IPS-18c (cell line): ENCODE measurements around the gene TLE5.
"Not testable (repeated sequence)": the region's sequence is repeated elsewhere in the genome, so short reads cannot be mapped to it uniquely, and the experiment has no call there.

Experiments used
- H3K4me3 ChIP-seq: 2 replicates; pipeline ENCODE4 v1.7.0; 2013; ENCODE audit warnings: low read depth, mild to moderate bottlenecking, low read length, moderate library complexity; ENCODE audit not compliant: insufficient read depth
- H3K9me3 ChIP-seq: one replicate; pipeline ENCODE4 v1.6.1; 2013; ENCODE audit warnings: mild to moderate bottlenecking, low read length, moderate library complexity; ENCODE audit not compliant: control insufficient read depth, insufficient read depth

Gene TLE5

DNA sequence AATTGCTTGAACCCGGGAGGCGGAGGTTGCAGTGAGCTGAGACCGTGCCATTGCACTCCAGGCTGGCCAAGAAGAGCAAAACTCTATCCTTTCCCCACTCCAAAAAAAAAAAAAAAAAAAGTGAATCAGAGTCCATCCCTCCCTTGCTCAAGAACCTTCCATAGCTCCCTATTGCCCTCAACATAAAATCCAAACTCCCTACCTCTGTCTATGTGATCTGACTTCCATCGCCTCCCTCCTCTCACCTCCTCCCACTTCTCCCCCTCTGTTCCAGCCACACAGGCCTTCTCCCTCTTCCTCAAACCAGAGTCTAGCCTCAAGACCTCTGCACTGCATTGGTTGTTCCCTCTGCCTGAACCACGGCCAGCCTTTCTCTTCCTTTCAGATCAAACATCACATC is 23.2 kb downstream of the TLE5 start:
- H3K4me3 ChIP-seq: no peak overlapping the region
- H3K9me3 ChIP-seq: no peaks in the 10 kb centered on the region

DNA sequence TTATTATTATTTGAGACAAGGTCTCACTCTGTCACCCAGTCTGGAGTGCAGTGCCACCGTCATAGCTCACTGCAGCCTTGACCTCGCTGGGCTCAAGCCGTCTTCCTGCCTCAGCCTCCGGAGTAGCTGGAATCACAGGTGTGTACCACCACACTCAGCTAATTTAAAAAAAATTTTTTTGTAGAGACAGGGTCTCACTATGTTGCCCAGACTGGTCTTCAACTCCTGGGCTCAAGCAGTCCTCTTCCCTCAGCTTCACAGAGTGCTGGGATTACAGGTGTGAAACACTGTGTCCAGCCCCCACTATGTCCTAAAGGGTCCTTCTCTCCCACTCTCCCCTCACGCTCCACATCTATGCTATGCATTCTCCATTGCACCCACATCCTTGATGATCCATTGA is 24.1 kb downstream of the TLE5 start:
- H3K4me3 ChIP-seq: no peak overlapping the region
- H3K9me3 ChIP-seq: no peaks in the 10 kb centered on the region

DNA sequence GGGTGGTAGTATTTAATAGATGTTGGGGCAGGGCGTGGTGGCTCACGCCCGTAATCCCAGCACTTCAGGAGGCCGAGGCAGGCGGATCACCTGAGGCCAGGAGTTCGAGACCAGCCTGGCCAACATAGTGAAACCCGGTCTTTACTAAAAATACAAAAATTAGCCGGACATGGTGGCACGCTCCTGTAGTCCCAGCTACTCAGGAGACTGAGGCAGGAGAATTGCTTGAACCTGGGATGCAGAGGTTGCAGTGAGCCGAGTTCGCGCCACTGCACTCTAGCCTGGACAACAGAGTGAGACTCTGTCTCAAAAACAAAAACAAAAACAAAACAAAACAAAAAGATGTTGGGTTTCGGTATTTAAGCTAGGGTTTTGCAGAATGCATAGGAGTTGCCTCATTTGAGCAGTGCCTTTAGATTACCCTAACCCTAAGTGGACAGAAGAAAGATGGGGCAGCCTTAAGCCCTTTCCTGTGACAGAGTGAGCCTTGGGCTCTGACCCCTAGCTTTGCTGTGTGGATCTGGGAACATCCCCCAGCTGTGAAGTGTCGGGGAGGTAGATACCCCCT is 25.2 kb downstream of the TLE5 start:
- H3K4me3 ChIP-seq, H3K9me3 ChIP-seq: not testable (repeated sequence)

DNA sequence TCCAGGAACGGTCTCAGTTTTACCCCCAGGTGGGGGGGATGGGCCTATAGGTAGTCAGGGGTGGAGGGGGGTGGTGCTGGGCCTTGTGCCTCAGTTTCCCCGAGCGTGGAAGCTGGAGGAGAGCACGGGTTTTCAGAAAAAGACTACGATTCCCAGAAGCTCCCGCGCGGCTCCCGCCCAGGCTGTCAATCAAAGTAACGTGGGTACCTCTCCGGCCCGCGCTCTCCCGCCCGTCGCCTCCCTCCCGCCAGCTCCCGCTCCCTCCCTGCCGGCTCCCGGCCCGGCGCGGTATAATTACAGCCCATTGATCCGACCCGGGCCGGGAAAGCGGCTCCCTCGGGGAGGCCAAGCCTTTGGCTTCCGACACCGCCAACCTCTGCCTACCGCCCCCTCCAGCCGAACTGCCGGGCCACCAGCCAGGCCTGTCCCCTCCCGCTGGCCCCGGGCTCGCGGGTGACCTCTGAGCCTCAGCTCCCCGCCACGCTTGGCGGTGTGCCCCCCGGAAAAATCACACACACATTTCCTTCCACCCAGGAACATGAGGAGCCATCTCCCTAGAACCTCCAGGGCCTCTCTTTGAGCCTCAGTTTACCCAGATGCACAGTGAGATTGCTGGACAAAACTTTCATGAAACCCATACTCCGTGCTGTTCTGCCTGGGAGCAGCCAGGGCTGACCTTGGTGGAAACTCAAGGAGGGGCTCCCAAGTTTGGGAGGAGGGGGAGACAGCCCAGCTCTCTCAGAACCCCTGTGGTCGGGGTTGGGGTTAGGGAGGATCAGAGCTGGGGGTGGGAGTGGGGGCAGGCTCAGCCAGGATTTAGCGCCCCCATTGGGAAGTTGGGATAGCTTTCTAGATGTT is 25.9 kb downstream of the TLE5 start:
- Histone ChIP-seq H3K4me3 (peak overlapping the region; percentile 81), H3K9me3 (no peaks in the 10 kb centered on the region)

DNA sequence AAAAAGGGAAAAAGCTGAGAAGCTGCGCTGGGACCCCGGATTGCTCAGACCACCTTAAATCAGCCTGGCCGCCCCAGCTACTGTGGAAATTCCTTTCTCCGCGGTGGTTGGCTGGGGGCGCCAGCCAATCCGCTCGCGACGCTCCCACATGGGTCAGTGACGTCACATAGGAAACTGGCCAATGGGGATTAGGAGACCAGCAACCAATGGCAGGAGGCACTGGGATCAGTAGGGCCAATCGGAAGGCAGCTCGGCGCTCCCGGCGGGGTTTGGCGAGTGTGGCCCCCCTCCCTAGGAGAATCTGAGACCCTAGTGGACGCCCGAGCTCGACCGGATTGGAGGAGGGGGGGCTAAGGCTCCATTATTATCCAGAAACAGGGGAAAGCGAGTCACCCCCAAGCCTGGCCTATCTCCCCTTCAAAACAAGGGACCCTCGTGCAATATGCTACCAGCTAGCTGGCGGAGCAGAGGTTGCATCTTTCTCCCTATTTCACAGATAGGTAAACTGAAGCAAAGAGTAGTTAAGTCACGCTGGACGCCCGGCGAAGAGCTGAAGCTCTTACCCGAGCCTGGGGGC is 26.7 kb downstream of the TLE5 start:
- Histone ChIP-seq H3K4me3 (peak overlapping the region; percentile 81), H3K9me3 (no peaks in the 10 kb centered on the region)

DNA sequence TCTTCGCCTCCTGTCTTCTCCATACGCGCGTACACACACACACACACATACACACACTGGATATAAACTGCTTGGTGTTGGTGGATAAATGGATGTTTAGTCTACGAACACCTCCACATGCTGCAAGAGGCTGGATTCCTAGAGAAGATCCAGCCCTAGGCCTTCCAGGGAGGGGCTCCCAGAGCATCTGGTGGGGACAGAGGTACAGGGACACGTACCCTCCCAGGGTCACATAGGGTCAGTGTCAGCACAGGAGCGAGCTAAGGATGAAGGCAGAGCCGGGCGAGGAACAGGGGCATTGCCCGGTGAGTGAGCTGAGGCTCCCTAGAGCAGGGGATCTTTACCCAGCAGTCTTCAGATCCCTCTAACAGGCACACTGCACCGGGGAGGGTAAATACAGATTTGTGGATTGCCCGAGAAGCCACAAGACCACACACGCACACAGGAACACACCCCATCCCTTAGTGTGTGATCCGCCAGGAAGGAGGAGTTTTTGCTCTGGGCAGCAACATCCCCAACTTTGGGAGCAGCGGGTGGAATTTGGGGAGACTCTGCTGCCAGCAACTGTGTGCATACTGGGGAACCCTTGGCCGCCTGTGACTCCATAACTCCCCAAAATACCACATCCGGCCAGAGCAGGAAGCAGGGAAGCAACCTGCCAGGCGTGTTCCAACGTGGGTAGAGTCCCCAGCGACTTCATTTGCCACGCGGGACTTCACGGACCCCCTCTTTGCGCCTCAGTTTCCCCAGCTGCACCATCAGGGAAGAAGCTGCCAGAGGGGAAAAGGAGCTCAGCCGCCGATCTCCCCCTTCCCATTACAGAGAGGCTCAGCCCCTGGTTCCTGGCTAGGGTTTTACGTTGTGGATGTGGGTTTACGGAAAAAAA is 27.4 kb downstream of the TLE5 start:
- no peaks in the 10 kb centered on the region for H3K9me3 ChIP-seq

DNA sequence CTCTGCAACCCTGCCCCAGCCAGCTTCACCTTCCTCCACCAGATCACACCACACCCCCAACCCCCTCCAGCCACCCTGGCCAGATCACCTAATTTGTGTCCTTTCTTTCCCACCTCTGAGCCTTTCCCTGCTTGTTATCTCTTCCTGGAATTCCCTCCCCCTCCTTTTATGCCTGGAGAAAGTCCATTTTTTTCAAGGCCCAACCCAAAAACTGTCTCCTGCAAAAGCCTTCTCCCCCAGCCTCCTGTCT is 28.0 kb downstream of the TLE5 start:
- H3K4me3 ChIP-seq: no peak overlapping the region

More for the DNA sequence above, 27.4 kb downstream of the TLE5 start:
- H3K4me3 ChIP-seq: peak overlapping the region; percentile 69

DNA sequence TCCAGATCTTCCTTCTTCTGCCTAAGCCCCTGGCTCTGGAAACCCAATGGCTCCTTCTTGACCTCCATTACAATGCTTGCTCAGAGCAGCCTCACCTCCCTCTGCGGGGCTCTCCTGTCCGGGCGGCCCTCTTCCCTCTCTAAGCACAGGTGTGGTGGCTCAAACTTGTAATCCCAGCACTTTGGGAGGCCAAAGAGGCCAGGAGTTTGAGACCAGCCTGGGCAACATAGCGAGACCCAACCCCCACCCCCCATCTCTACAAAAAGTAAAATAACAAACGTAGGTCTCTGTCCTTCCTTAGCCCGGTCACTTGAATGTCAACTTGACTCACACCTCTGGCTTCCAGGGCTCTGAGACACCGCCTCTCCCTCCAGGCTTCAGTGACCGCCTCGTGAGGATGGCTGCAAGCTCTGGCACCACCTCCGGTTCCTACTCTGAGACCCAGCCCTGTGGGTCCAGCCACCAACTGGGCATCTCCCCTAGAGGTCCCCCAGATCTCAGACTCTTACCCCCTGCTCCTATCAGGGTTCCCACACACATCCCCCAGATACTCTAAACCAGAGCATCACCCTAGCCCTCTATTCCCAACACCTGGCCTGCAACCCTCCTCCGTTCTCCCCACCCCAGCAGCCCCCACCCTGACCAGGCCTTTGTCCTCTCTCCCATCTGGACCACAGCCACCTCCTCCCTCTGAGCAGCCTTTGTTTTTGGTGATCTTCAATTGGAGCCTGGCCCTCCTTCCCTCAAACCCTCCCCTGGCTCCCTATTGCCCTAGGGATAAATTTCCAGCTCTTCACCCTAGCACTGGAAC is 28.5 kb downstream of the TLE5 start:
- H3K4me3 ChIP-seq: no peak overlapping the region

More for the DNA sequence above, 28.0 kb downstream of the TLE5 start:
- no peaks in the 10 kb centered on the region for H3K9me3 ChIP-seq

DNA sequence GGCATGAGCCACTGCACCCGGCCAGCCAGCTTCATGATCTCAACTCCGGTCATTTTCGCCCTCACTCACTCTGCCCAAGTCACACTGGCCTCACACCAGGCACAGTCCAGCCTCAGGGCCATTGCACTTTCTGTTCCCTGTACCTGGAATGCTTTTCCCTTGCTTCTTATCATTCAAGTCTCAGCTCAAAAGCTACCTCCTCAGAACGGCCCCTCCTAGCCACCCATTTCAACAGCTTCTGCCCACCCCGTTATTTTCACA is 30.8 kb downstream of the TLE5 start:
- no peak overlapping the region for H3K4me3 ChIP-seq
- H3K9me3 ChIP-seq: no peaks in the 10 kb centered on the region

More for the DNA sequence above, 28.5 kb downstream of the TLE5 start:
- H3K9me3 ChIP-seq: no peaks in the 10 kb centered on the region

DNA sequence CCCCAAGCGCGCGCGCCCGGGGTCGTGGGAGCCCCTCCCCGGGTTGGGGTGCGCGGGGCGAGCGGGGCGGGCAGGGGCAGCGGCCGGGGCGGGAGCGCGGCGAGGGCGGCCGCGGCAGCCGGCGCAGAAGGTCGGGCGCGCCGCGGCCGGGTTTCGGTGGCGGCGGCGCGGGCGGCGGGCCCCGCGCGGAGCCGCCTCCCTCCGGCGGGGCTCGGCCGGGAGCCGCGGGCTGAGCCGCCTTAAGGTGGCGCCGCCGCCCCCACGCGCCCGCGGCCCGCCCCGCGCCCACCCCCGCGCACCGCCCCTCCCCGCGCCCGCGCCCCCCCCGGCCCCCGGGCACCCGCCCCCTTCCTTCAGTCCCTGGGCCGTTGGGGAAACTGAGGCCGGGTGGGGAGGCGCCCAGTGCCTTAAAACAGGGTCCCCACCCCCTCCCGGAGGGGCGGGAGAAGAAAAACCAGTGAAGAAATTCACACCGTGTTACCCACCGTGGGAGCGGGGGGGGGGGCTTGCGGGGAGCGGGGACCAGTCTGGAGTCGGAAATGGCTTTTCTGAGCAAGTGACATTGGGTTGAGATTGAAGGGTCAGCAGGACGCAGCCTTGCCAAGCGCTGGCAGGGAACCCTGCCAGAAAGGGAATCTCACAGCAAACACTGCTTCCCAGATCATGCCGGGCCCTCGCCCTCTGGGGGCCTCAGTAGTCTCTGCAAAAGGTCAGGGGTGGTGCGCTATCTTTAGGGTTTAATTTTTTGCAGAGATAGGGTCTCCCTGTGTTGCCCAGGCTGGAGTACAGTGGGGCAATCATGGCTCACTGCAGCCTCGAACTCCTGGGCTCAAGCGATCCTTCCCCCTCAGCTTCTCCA is 33.0 kb downstream of the TLE5 start, which contains the start of gene TLE2:
Gene TLE2 (minus strand): TSS at position 216 of the 859 bp plus-strand sequence. CDS start 376 bp downstream, outside the sequence.
- Histone ChIP-seq H3K9me3 (no peaks in the 10 kb centered on the region), H3K4me3 (peak within 1 kb of the TSS; percentile 53)

DNA sequence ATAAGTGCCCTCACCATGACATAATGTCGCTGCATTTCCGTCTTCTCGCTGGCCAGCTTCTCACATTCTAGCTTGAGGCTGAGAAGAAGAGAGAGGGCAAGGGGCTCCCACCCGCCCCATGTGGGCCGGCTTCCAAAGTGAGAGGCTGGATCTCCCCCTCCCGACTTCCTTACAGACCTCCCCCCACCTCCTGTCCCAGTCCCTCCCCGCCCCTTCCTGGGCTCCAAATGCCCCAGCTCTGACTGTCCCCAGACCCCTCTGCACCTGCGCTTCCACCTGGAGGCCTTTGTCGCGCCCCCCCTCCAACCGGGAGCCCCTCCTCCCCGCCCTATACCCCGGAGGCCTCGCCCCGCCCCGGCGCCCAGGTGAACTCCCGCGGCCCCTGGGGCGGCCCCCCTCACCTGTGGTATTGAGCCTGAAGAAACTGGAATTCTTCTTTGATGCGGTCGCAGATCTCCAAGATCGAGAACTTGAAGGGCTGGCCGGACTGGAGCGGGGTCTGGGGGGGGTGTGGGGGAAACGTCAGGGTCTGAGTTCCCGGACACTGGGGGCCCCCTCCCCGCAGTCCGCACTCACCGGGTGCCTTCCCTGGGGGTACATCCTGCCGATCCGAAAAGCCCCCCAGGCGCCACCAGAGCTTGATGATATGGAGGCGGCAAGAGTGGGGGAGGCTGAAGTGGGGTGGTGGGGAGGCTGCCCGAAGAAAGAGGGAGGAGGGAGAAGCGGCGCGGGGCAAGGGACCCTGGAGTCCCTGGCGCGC is 33.8 kb downstream of the TLE5 start:
- Histone ChIP-seq H3K4me3 (peak overlapping the region; percentile 53), H3K9me3 (no peaks in the 10 kb centered on the region)

DNA sequence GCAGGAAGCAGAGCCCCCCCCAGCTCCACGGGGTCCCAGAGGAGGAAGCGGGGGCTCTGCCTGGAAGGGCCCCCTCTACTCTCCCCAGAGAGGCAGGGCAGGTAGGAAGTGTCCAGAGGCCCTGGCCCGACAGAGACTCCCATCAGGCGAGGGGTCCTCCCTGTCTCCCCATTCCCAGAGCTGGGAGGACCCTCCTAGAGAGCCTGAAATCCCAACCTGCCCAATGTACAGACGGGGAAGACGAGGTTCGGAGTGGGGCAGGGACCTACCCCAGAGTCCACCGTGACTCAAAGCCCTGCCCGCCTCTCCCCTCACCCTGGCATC is 34.4 kb downstream of the TLE5 start:
- 0 out of 2 replicates have a peak overlapping the region, but pooled peaks have one; percentile 53 for H3K4me3 ChIP-seq

DNA sequence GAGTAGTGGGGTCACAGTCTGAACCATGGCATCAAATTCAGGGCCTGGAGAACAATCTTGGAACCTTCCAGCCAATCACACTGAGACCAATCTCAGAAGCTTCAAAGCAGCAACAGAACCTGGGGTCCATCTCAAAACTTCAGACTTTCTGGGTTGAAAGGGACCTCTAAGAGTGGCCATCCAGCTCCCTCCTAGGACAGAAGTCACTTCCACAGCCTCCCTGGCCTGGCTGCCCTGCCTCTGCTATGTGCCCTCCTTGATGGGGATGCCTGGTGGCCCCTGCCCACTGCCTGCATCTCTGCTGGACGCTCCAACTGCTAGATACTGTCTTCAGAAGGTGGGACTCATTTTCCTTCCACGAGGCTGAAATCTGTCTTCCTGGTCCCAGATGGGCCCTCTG is 35.0 kb downstream of the TLE5 start:
- H3K4me3 ChIP-seq: no peak overlapping the region
- H3K9me3 ChIP-seq: peaks cover 2% of the 10 kb centered on the region

More for the DNA sequence above, 34.4 kb downstream of the TLE5 start:
- peaks cover 2% of the 10 kb centered on the region for H3K9me3 ChIP-seq

DNA sequence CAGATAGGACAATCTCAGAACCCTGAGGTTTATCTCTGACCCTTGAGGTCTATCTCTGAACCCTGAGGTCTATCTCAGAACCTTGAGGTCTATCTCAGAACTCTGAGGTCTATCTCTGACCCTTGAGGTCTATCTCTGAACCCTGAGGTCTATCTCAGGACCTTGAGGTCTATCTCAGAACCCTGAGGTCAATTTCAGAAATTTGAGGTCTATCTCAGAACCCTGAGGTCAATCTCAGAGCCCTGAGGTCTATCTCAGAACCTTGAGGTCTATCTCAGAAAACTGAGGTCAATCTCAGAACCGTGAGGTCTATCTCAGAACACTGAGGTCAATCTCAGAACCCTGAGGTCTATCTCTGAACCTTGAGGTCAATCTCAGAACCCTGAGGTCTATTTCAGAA is 35.5 kb downstream of the TLE5 start:
- Histone ChIP-seq H3K9me3 (peaks cover 2% of the 10 kb centered on the region), H3K4me3 (no peak overlapping the region)

DNA sequence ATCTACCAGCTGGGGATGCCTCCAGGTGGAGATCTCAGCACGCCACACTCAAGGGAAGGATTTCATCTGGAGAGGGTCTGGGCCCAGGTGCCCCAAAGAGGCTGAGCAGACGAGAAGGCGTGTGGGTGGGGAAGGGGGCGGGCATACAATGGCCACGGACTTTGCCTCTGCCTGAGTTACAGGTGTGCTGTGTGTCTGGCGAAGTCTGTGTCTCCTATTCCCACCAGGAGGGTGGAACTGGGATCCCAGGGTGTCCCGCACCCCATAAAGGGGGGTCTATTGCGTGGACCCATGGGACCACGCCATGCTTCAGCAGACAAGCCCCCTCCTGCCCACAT is 36.8 kb downstream of the TLE5 start:
- Histone ChIP-seq H3K4me3 (no peak overlapping the region), H3K9me3 (peaks cover 2% of the 10 kb centered on the region)
